Measurements from ENCODE around the gene PPBP.

DNA sequence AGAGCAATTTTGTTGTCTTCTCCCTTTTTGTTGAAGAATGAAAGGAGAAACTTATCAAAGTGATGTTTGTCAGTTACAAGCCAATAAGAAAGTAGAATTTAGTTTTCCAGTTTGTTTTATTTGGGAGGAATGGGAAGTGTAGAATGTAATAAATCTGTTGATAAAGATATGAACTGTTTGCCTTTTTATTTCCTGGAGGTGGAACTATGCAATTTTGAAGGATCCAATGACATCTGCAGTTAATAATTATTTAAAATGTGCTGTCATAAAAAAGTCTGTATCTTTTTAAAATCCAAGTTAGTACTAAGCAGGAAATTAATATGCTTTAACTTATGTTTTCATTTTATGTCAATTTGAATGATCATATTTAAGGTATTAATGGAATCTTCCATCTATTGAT is 51.0 kb downstream of the PPBP start:
- TF ChIP-seq, protein P1, sequence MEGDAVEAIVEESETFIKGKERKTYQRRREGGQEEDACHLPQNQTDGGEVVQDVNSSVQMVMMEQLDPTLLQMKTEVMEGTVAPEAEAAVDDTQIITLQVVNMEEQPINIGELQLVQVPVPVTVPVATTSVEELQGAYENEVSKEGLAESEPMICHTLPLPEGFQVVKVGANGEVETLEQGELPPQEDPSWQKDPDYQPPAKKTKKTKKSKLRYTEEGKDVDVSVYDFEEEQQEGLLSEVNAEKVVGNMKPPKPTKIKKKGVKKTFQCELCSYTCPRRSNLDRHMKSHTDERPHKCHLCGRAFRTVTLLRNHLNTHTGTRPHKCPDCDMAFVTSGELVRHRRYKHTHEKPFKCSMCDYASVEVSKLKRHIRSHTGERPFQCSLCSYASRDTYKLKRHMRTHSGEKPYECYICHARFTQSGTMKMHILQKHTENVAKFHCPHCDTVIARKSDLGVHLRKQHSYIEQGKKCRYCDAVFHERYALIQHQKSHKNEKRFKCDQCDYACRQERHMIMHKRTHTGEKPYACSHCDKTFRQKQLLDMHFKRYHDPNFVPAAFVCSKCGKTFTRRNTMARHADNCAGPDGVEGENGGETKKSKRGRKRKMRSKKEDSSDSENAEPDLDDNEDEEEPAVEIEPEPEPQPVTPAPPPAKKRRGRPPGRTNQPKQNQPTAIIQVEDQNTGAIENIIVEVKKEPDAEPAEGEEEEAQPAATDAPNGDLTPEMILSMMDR (IDR thresholded peaks at IDR 0.05): no peak
- TF ChIP-seq POLR2AphosphoS5 (IDR thresholded peaks at IDR 0.05): no peak
- TF ChIP-seq POLR2A (IDR thresholded peaks at IDR 0.05): no peak
